Dedifferentiated amniotic fluid mesenchymal stem cell (primary cell): ENCODE data around the gene IAH1.
"Not testable (repeated sequence)": the region's sequence is repeated elsewhere in the genome, so short reads cannot be mapped to it uniquely, and the experiment has no call there.

Experiments used
- DNase-seq: peaks from one replicate; pipeline ENCODE4 v3.0.0-alpha.2; 2016; ENCODE audit errors: extremely low spot score

Gene IAH1

GRCh38 chr2:9473308-9473984, 905 bp upstream of the IAH1 start:
- no peak for DNase-seq

GRCh38 chr2:9473985-9474360, 378 bp upstream of the IAH1 start:
- no peak for DNase-seq

- no peak for DNase-seq
Observed at GRCh38 chr2:9477914-9478313, 3.6 kb downstream of the IAH1 start.

- no peak for DNase-seq
Observed at GRCh38 chr2:9478526-9478925, 4.2 kb downstream of the IAH1 start.

- no peak for DNase-seq
Observed at GRCh38 chr2:9480157-9480556, 5.8 kb downstream of the IAH1 start.

GRCh38 chr2:9483107-9483506, 8.8 kb downstream of the IAH1 start:
- no peak for DNase-seq

GRCh38 chr2:9484533-9484932, 10.2 kb downstream of the IAH1 start:
- DNase-seq: no peak

- DNase-seq: no peak
Observed at GRCh38 chr2:9488583-9489547, 14.5 kb downstream of the IAH1 start.

- DNase-seq: no peak
Observed at GRCh38 chr2:9490789-9491188, 16.4 kb downstream of the IAH1 start.

GRCh38 chr2:9492927-9493326, 18.6 kb downstream of the IAH1 start:
- DNase-seq: no peak

- DNase-seq: no peak
Observed at GRCh38 chr2:9493478-9493877, 19.1 kb downstream of the IAH1 start.

GRCh38 chr2:9494081-9494480, 19.7 kb downstream of the IAH1 start:
- no peak for DNase-seq

GRCh38 chr2:9497017-9497416, 22.7 kb downstream of the IAH1 start:
- DNase-seq: no peak

GRCh38 chr2:9498210-9498609, 23.9 kb downstream of the IAH1 start:
- DNase-seq: no peak

- DNase-seq: no peak
Observed at GRCh38 chr2:9508931-9509330, 34.6 kb downstream of the IAH1 start.

- DNase-seq: not testable (repeated sequence)
Observed at GRCh38 chr2:9513946-9514345, 39.6 kb downstream of the IAH1 start.

GRCh38 chr2:9517118-9517782, 42.9 kb downstream of the IAH1 start:
- no peak for DNase-seq

- no peak for DNase-seq
Observed at GRCh38 chr2:9518163-9518562, 43.8 kb downstream of the IAH1 start.

- DNase-seq: no peak
Observed at GRCh38 chr2:9518780-9519179, 44.4 kb downstream of the IAH1 start.

- DNase-seq: no peak
Observed at GRCh38 chr2:9519250-9519649, 44.9 kb downstream of the IAH1 start.

- no peak for DNase-seq
Observed at GRCh38 chr2:9524291-9524690, 49.9 kb downstream of the IAH1 start.

GRCh38 chr2:9525266-9525665, 50.9 kb downstream of the IAH1 start:
- no peak for DNase-seq
